ENCODE measurements around the gene PRADC1.

Gene PRADC1

DNA sequence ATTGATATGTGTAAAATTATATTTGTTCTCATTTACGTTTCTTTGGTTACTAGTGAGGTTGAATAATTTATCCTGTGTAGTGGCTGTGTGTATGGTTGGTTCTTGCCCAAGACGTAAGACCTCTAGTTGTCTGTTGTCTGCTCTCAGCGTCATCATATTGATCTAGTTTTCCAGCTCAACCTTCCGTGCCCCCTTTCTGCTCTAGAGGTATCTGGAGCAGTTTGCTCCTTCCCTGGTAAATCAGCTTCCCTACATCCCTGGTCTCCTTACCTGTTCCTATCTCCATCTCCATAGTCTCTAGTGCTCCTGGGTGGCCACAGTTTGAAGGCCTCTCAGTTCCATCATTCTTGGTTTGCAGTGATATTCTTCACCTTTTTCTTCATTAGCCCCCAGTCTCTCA, 17.8 kb downstream of the PRADC1 start:
- no peak for TF ChIP-seq CTCF (IDR thresholded peaks at IDR 0.05; ENCODE audit: low read depth, low read length, missing control alignments)
- DNase-seq (ENCODE audit: low read depth) = no peak
- peak overlapping the region; percentile 83 for H3K4me3 ChIP-seq (ENCODE audit: low read depth, low read length)
- in situ Hi-C loops (cut with HindIII; ENCODE audit: low sequenced_read_pairs) = no loop called here

DNA sequence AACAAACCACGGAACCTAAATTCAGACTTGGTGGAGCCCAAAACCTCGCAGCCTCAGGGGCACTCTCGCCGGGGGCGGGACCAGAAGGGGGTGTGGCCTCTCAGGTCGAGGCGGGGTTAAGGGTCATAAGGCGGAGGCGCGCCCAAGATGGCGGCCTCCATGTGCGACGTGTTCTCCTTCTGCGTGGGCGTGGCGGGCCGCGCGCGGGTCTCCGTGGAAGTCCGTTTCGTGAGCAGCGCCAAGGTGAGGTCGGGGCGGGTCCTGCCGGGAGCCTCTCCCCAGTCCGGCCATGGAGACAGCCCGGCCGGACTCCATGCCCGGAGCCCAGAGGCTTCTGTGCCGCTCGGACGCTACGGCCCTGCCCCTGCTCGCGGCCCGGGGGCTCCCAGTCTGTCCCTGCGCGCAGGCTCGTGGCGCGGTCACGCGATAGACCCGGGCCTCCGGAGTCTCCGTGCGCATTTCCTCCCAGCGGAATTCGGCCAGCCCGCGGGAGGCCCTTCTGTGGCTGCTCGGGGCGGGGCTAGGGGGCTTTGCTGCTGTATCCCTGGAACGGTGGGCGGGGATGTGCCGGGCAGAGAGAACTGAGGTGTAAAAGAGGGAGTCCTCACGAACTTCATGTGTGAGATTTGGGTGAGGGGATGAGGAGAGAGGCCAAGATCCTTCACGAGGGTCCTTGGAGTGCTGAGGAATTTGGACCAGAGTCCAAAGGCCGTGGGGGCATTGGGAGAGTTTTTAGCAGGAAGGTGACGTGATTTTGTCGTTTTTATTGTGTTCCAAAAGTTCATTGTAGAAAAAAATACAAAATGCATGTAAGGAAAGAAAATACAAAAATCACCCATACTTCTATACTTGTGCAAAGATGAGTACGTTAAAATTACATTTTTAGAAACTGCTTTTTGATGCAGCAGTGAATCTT, 18.7 kb downstream of the PRADC1 start, which contains the start of gene SMYD5:
Gene SMYD5, plus strand, starts transcription at position 126 of the 916 bp plus-strand sequence. Its CDS starts 22 bp downstream, at position 148.
- H3K4me3 ChIP-seq (ENCODE audit: low read depth, low read length) = peak within 1 kb of the TSS; percentile 83
- in situ Hi-C loops (cut with HindIII; ENCODE audit: low sequenced_read_pairs) = no loop called here
- DNase-seq (ENCODE audit: low read depth) = no peak
- no peak for TF ChIP-seq CTCF (IDR thresholded peaks at IDR 0.05; ENCODE audit: low read depth, low read length, missing control alignments)

DNA sequence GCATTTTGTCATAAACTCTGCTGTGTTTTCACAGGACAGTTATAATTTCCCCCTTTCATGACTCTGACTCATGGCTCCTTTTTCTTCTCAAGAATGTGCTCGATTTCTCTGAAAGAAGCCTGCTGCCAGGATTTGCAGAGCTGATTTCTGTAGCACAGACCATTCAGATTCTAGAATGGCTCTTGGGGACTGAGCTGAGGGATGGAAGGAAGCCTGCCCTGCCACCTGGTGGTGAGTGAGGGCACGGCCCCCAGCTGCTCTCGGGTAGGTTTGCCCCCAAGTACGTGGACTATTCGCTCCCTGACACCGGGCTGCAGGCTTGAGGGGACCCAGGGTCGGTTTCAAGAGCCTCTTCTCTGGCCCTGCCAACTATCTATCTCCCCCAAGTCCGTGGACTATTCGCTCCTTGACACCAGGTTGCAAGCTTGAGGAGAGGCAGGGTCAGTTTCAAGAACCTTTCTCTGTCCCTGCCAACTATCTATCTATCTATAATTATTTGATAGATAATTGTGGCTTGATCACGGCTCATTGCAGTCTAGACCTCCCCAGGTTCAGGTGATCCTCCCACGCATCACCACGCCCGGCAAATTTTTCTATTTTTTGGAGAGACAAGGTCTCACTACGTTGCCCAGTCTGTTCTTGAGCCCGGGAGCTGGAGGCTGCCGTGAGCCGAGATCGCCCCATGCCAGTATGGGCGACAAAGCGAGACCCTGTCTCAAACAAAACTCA, 20.4 kb downstream of the PRADC1 start:
- in situ Hi-C loops (cut with HindIII; ENCODE audit: low sequenced_read_pairs) = no loop called here
- H3K4me3 ChIP-seq (ENCODE audit: low read depth, low read length) = no peak overlapping the region
- peak; percentile 65 for DNase-seq (ENCODE audit: low read depth)
- peak; percentile 98 for TF ChIP-seq CTCF (IDR thresholded peaks at IDR 0.05; ENCODE audit: low read depth, low read length, missing control alignments)

DNA sequence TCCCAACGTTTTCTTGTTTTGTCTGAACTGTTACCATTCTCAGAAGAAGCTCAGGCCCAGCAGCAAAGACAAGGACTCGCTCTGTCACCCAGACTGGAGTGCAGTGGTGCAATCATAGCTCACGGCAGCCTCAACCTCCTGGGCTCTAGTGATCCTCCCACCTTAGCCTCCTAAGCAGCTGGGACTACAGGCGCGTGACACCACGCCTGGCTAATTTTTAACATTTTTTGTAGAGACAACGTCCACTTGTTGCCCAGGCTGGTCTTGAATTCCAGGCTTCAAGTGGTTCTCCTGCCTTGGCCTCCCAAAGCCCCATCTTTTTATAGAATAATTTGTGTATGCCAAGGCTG, 21.0 kb downstream of the PRADC1 start:
- no peak for TF ChIP-seq CTCF (IDR thresholded peaks at IDR 0.05; ENCODE audit: low read depth, low read length, missing control alignments)
- in situ Hi-C loops (cut with HindIII; ENCODE audit: low sequenced_read_pairs) = no loop called here
- no peak for DNase-seq (ENCODE audit: low read depth)
- no peak overlapping the region for H3K4me3 ChIP-seq (ENCODE audit: low read depth, low read length)

- in situ Hi-C loops (cut with HindIII; ENCODE audit: low sequenced_read_pairs) = no loop called here
- no peak overlapping the region for H3K4me3 ChIP-seq (ENCODE audit: low read depth, low read length)
- TF ChIP-seq CTCF (IDR thresholded peaks at IDR 0.05; ENCODE audit: low read depth, low read length, missing control alignments) = no peak
- no peak for DNase-seq (ENCODE audit: low read depth)
These were observed 22.3 kb downstream of the PRADC1 start for GRCh38 chr2:73210696-73211095.

DNA sequence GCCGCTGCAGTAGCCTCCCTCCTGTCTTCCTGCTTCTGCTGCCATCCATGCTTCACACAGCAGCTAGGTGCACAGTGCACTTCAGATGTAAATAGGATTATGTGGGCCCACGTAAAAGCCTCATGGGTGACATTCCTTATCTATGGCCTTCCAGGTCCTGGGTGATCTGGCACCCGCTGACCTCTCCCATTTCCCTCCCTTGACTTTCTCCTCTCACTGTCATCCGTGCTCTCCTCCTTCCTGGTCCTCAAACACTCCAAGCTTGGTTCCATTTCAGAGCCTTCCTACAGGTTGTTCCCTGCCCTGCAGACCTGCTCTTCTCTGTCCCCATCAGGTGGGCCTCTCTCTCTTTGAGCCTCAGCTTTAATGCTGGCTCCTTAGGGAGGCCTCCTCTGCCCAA, 23.0 kb downstream of the PRADC1 start:
- DNase-seq (ENCODE audit: low read depth) = no peak
- H3K4me3 ChIP-seq (ENCODE audit: low read depth, low read length) = no peak overlapping the region
- in situ Hi-C loops (cut with HindIII; ENCODE audit: low sequenced_read_pairs) = no loop called here
- no peak for TF ChIP-seq CTCF (IDR thresholded peaks at IDR 0.05; ENCODE audit: low read depth, low read length, missing control alignments)

All from astrocyte of the cerebellum (primary cell).